PC-3 (cell line): ENCODE measurements around the gene CPNE7. TPM values are rescaled to one million over a fixed set of nuclear protein-coding genes. Genes with fewer than 3 reads are reported as not detected.

Experiments
- ATAC-seq: fragments of 200-7000 bp; cut with Tn5 transposase; 2 replicates; pipeline ENCODE4 v1.9.1; 2020; ENCODE audit warnings: mild to moderate bottlenecking, moderate library complexity
- BruUV-seq: library from RNA; stranded (reverse); fragments of 400-500 nt; replicated peaks from 2 replicates; lab custom pipeline; 2021; lab: Mats Ljungman, UMichigan
- CTCF ChIA-PET: fragments of 300-600 bp; sonication (Branson Sonifier 250); formaldehyde crosslinking; loops from one replicate; lab custom pipeline; 2022; ENCODE audit warnings: antibody characterized with exemption; lab: Charles Lee
- POLR2A ChIA-PET: fragments of 300-600 bp; sonication (Branson Sonifier 250); formaldehyde crosslinking; loops from one replicate; lab custom pipeline; 2022; ENCODE audit warnings: antibody characterized with exemption; ENCODE audit not compliant: unreplicated experiment; lab: Charles Lee
- DNase-seq: peaks from one replicate; pipeline ENCODE4 v3.0.0-alpha.2; 2015
- H2AFZ ChIP-seq: fragments of 300-600 bp; sonication (generic); 2 replicates; pipeline ENCODE4 v1.6.0; 2016; ENCODE audit warnings: antibody characterized with exemption, low read length
- H3F3A ChIP-seq: fragments of 300-600 bp; sonication (generic); one replicate; pipeline ENCODE4 v1.6.0; 2017; ENCODE audit warnings: antibody characterized with exemption, low read length, control low read depth, mild to moderate bottlenecking; ENCODE audit not compliant: unreplicated experiment
- H3K27ac ChIP-seq: fragments of 300-600 bp; sonication (generic); 2 replicates; pipeline ENCODE4 v1.5.1; 2016; ENCODE audit warnings: mild to moderate bottlenecking, low read length
- H3K27me3 ChIP-seq: fragments of 300-600 bp; sonication (generic); 2 replicates; pipeline ENCODE4 v1.6.1; 2016; ENCODE audit warnings: low read length, mixed read lengths
- H3K36me3 ChIP-seq: fragments of 300-600 bp; sonication (generic); 2 replicates; pipeline ENCODE4 v1.6.1; 2016; ENCODE audit warnings: low read depth, mixed run types, low read length, mixed read lengths
- H3K4me1 ChIP-seq: fragments of 300-600 bp; sonication (generic); 2 replicates; pipeline ENCODE4 v1.5.1; 2016; ENCODE audit warnings: low read length; ENCODE audit not compliant: insufficient read depth
- H3K4me2 ChIP-seq: fragments of 300-600 bp; sonication (generic); 2 replicates; pipeline ENCODE4 v1.6.0; 2016; ENCODE audit warnings: low read length
- H3K4me3 ChIP-seq: fragments of 300-600 bp; sonication (generic); 2 replicates; pipeline ENCODE4 v1.5.1; 2016; ENCODE audit warnings: mild to moderate bottlenecking, low read length, mixed read lengths
- H3K79me2 ChIP-seq: fragments of 300-600 bp; sonication (generic); 2 replicates; pipeline ENCODE4 v1.6.1; 2017; ENCODE audit warnings: low read length, mixed read lengths
- H3K9ac ChIP-seq: fragments of 300-600 bp; sonication (generic); 2 replicates; pipeline ENCODE4 v1.6.0; 2016; ENCODE audit warnings: mild to moderate bottlenecking, low read length
- H3K9me2 ChIP-seq: fragments of 300-600 bp; sonication (generic); replicated peaks from 2 replicates; pipeline ENCODE4 v1.6.1; 2016; ENCODE audit warnings: mixed run types, low read length, mixed read lengths
- H3K9me3 ChIP-seq: fragments of 300-600 bp; sonication (generic); 2 replicates; pipeline ENCODE4 v1.6.1; 2016; ENCODE audit warnings: low read length, mixed read lengths
- H4K20me1 ChIP-seq: fragments of 300-600 bp; sonication (generic); 2 replicates; pipeline ENCODE4 v1.6.1; 2016; ENCODE audit warnings: low read length, mixed read lengths
- CTCF ChIP-seq: fragments of 300-600 bp; sonication (generic); conservative IDR thresholded peaks from 2 replicates; pipeline ENCODE4 v1.5.1; 2017; ENCODE audit warnings: antibody characterized with exemption, low read depth, mild to moderate bottlenecking, low read length
- EZH2 ChIP-seq: fragments of 300-600 bp; sonication (generic); IDR thresholded peaks from one replicate; pipeline ENCODE4 v1.6.1; 2017; ENCODE audit warnings: antibody characterized with exemption, mild to moderate bottlenecking, low read length; ENCODE audit not compliant: unreplicated experiment
- EZH2phosphoT487 ChIP-seq: fragments of 300-600 bp; sonication (generic); IDR thresholded peaks from 2 replicates; pipeline ENCODE4 v1.6.1; 2018; ENCODE audit warnings: mild to moderate bottlenecking, antibody characterized with exemption, low read length, borderline replicate concordance
- intact Hi-C: fragments of 100-400 bp; cut with micrococcal nuclease; formaldehyde crosslinking; loops from 2 replicates; pipeline ENCODE4 v1.9.0; 2023
- total RNA-seq: library from RNA; depleted of rRNA; stranded (reverse); fragments of >200 nt; gene quantifications from 2 replicates; pipeline ENCODE4 v1.2.3, GENCODE V29; 2014

Gene CPNE7
- total RNA-seq, 1 experiment from 2014 or later = 29.7 TPM

- Histone ChIP-seq H3K4me3 (peak overlapping the region; percentile 69), H3K27me3 (no peaks in the 10 kb centered on the region), H3K4me2 (peak overlapping the region; percentile 92), H3K4me1 (peaks cover 6% of the 10 kb centered on the region; the same call in 1 of the 2 replicates), H3K27ac (no peak overlapping the region), H3F3A (no peaks in the 10 kb centered on the region), H3K9me2 (no peaks in the 10 kb centered on the region), H4K20me1 (no peaks in the 10 kb centered on the region), H3K9me3 (no peaks in the 10 kb centered on the region), H3K36me3 (no peaks in the 10 kb centered on the region), H3K9ac (peak overlapping the region; percentile 51), H3K79me2 (peaks cover 17% of the 10 kb centered on the region), H2AFZ (peak overlapping the region; percentile 84; the same call in 1 of the 2 replicates)
- TF ChIP-seq EZH2phosphoT487 (no peak), CTCF (no peak), EZH2 (no peak)
- ChIA-PET POLR2A (no interaction called here), CTCF (no interaction called here)
- DNase-seq = no peak
- ATAC-seq = peak; percentile 18; the same call in 1 of the 2 replicates
- intact Hi-C loops = loop anchor here (1.0 kb wide), 1 partner anchor 67 kb away; no protein-coding TSS in a partner anchor
- BruUV-seq = no TSS peak
Measured at GRCh38 chr16:89573826-89574680, 1.5 kb upstream of the CPNE7 start.

GRCh38 chr16:89574681-89575246, 794 bp upstream of the CPNE7 start:
- H3K9me2 ChIP-seq = no peaks in the 10 kb centered on the region
- peak overlapping the region; percentile 84 for H2AFZ ChIP-seq
- TF ChIP-seq EZH2phosphoT487 = no peak
- TF ChIP-seq CTCF = peak; percentile 62
- no peak for TF ChIP-seq EZH2
- H3K36me3 ChIP-seq = peaks cover 3% of the 10 kb centered on the region; the same call in 1 of the 2 replicates
- H3K4me2 ChIP-seq = peak overlapping the region; percentile 92
- no peaks in the 10 kb centered on the region for H3K27me3 ChIP-seq
- intact Hi-C loops = loop anchor here (1.0 kb wide), 1 partner anchor 67 kb away; no protein-coding TSS in a partner anchor
- POLR2A ChIA-PET = interaction anchor here (0.7 kb wide), 1 partner anchor 67 kb away, joined by 7 read pairs; no protein-coding TSS in a partner anchor
- peak; percentile 69 for DNase-seq
- no peaks in the 10 kb centered on the region for H3K9me3 ChIP-seq
- ATAC-seq = peak; percentile 83
- CTCF ChIA-PET = no interaction called here
- BruUV-seq = no TSS peak
- H3K4me3 ChIP-seq = peak overlapping the region; percentile 69
- peaks cover 17% of the 10 kb centered on the region for H3K79me2 ChIP-seq
- H4K20me1 ChIP-seq = no peaks in the 10 kb centered on the region
- no peak overlapping the region for H3K27ac ChIP-seq
- peak overlapping the region; percentile 51 for H3K9ac ChIP-seq
- no peaks in the 10 kb centered on the region for H3F3A ChIP-seq
- peaks cover 6% of the 10 kb centered on the region; the same call in 1 of the 2 replicates for H3K4me1 ChIP-seq
